SHP77 treated with DMSO at 0.1 percent for 48 hours (cell line): Measurements from ENCODE around the gene GOLGA1.
"Not testable (repeated sequence)": the region's sequence is repeated elsewhere in the genome, so short reads cannot be mapped to it uniquely, and the experiment has no call there.

Experiments
- DNase-seq: peaks from one replicate; lab custom pipeline; 2025; lab: John Stamatoyannopoulos, UW

The GOLGA1 gene

GRCh38 chr9:124939944-124940343 lies 939 bp downstream of the GOLGA1 start:
- DNase-seq: no peak

GRCh38 chr9:124934290-124934689 lies 6.6 kb downstream of the GOLGA1 start:
- no peak for DNase-seq

GRCh38 chr9:124932333-124932732 lies 8.6 kb downstream of the GOLGA1 start:
- DNase-seq: no peak

- DNase-seq: no peak
Measured at GRCh38 chr9:124929464-124929863, 11.4 kb downstream of the GOLGA1 start.

- DNase-seq: no peak
Measured at GRCh38 chr9:124928116-124928515, 12.8 kb downstream of the GOLGA1 start.

GRCh38 chr9:124920394-124920793 lies 20.5 kb downstream of the GOLGA1 start:
- DNase-seq: not testable (repeated sequence)

GRCh38 chr9:124914753-124915405 lies 26.0 kb downstream of the GOLGA1 start:
- no peak for DNase-seq

GRCh38 chr9:124913378-124913777 lies 27.5 kb downstream of the GOLGA1 start:
- DNase-seq: no peak

GRCh38 chr9:124911766-124912165 lies 29.1 kb downstream of the GOLGA1 start:
- no peak for DNase-seq

GRCh38 chr9:124908098-124908497 lies 32.8 kb downstream of the GOLGA1 start:
- no peak for DNase-seq

- no peak for DNase-seq
Measured at GRCh38 chr9:124906966-124907365, 33.9 kb downstream of the GOLGA1 start.

- DNase-seq: no peak
Measured at GRCh38 chr9:124899845-124900244, 41.0 kb downstream of the GOLGA1 start.

GRCh38 chr9:124897570-124898460 lies 43.1 kb downstream of the GOLGA1 start:
- no peak for DNase-seq

GRCh38 chr9:124894741-124895170 lies 46.1 kb downstream of the GOLGA1 start:
- DNase-seq: no peak

- DNase-seq: no peak
Measured at GRCh38 chr9:124894035-124894740, 46.7 kb downstream of the GOLGA1 start.

- DNase-seq: no peak
Measured at GRCh38 chr9:124890179-124890578, 50.7 kb downstream of the GOLGA1 start.

- no peak for DNase-seq
Measured at GRCh38 chr9:124889006-124889405, 51.9 kb downstream of the GOLGA1 start.

- no peak for DNase-seq
Measured at GRCh38 chr9:124887832-124888231, 53.1 kb downstream of the GOLGA1 start.

- DNase-seq: no peak
Measured at GRCh38 chr9:124886866-124887492, 53.9 kb downstream of the GOLGA1 start.

- DNase-seq: no peak
Measured at GRCh38 chr9:124886461-124886860, 54.4 kb downstream of the GOLGA1 start.

- no peak for DNase-seq
Measured at GRCh38 chr9:124885551-124885950, 55.3 kb downstream of the GOLGA1 start.

GRCh38 chr9:124884376-124884775 lies 56.5 kb downstream of the GOLGA1 start:
- no peak for DNase-seq
